Right lobe of liver (tissue), 6 donors: ENCODE measurements around the gene PHB1. TPM values are rescaled to one million over a fixed set of nuclear protein-coding genes. Genes with fewer than 3 reads are reported as not detected.

Experiments used
- ATAC-seq, 4 donors: fragments of 200-7000 bp; cut with Tn5 transposase; one replicate each; pipeline ENCODE4 v1.9.1; 2020; ENCODE audit warnings: mild to moderate bottlenecking in 4 of 4, moderate library complexity in 4 of 4
- DNase-seq, 3 donors: peaks; one replicate each; pipeline ENCODE4 v3.0.0-alpha.2; 2020
- H3K27ac ChIP-seq, 3 donors: fragments of 200-600 bp; one replicate each; pipeline ENCODE4 v1.8.0; 2022
- H3K27me3 ChIP-seq, 2 donors: fragments of 200-600 bp; one replicate each; pipeline ENCODE4 v1.8.0; 2022
- H3K36me3 ChIP-seq, 4 donors: fragments of 200-600 bp; sonication (generic) in 1 of 4; one replicate each; pipeline versions ENCODE4 v1.5.1 to v1.8.0; 2017 to 2022; ENCODE audit warnings: control low read depth in 1 of 4
- H3K4me1 ChIP-seq, 4 donors: fragments of 200-600 bp; sonication (generic) in 1 of 4; one replicate each; pipeline versions ENCODE4 v1.5.1 to v1.8.0; 2017 to 2022; ENCODE audit warnings: control low read depth in 1 of 4
- H3K4me3 ChIP-seq, 3 donors: fragments of 200-600 bp; one replicate each; pipeline ENCODE4 v1.8.0; 2022
- H3K9me3 ChIP-seq, 4 donors: fragments of 200-600 bp; sonication (generic) in 1 of 4; one replicate each; pipeline versions ENCODE4 v1.5.1 to v1.8.0; 2017 to 2022; ENCODE audit warnings: control low read depth in 1 of 4
- POLR2A ChIP-seq: fragments of 450-650 bp; IDR thresholded peaks from one replicate; pipeline ENCODE4 v1.6.1; 2017; ENCODE audit warnings: antibody characterized with exemption, mild to moderate bottlenecking
- WGBS: methylation state at CpG from one replicate; pipeline ENCODE4 v1.1.6; 2018; ENCODE audit warnings: low coverage, low lambda C conversion rate; ENCODE audit not compliant: insufficient coverage; ENCODE audit errors: missing lambda C conversion rate; 5-methylcytosine and 5-hydroxymethylcytosine counted together
- intact Hi-C, 2 donors: fragments of 100-400 bp; cut with DNase I; formaldehyde crosslinking; loops; one replicate each; pipeline versions ENCODE4 v1.11.2 to v1.14.1; 2022
- total RNA-seq, 6 experiments: library from RNA; depleted of rRNA in 2 of 6; stranded (reverse); fragments of >200 nt in 2 of 6; fragmentation: NEBNext Ultra II Directional in 3 of 6; extraction: Animal tissue kit (Norgen Biotek cat#: 25700) in 3 of 6; gene quantifications; one replicate each; pipeline versions ENCODE4 v1.1.0 to v1.2.4, GENCODE V29; 2016 to 2023
- TF ChIP-seq, protein P1 (sequence below), 4 donors: fragments of 200-600 bp in 3 of 4; fragments of 450-650 bp in 1 of 4; IDR thresholded peaks; one replicate each; pipeline versions ENCODE4 v1.5.1 to v1.8.0; 2016 to 2022; ENCODE audit warnings: antibody characterized with exemption in 4 of 4, mild to moderate bottlenecking in 2 of 4
- donor health status: DM: no; HTN: yes; CAD: no.
- donor health status: DM: no; HTN: no; CAD: no.
- donor health status: DM: no; HTN: no; CAD: no.
- donor health status: DM: no; HTN: yes; CAD: no.
- donor health status: DM: no; HTN: yes; CAD: no.

Gene PHB1
- total RNA-seq, 6 experiments from 2014 or later = 88.5 to 131 (median 102) TPM

GRCh38 chr17:49388692-49389513 lies 25.8 kb downstream of the PHB1 start:
- no peak overlapping the region for H3K27ac ChIP-seq
- TF ChIP-seq, protein P1, sequence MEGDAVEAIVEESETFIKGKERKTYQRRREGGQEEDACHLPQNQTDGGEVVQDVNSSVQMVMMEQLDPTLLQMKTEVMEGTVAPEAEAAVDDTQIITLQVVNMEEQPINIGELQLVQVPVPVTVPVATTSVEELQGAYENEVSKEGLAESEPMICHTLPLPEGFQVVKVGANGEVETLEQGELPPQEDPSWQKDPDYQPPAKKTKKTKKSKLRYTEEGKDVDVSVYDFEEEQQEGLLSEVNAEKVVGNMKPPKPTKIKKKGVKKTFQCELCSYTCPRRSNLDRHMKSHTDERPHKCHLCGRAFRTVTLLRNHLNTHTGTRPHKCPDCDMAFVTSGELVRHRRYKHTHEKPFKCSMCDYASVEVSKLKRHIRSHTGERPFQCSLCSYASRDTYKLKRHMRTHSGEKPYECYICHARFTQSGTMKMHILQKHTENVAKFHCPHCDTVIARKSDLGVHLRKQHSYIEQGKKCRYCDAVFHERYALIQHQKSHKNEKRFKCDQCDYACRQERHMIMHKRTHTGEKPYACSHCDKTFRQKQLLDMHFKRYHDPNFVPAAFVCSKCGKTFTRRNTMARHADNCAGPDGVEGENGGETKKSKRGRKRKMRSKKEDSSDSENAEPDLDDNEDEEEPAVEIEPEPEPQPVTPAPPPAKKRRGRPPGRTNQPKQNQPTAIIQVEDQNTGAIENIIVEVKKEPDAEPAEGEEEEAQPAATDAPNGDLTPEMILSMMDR (IDR thresholded peaks at IDR 0.05) = no peak
- TF ChIP-seq POLR2A = no peak
- no peak for DNase-seq
- H3K27me3 ChIP-seq = no peaks in the 10 kb centered on the region
- no peaks in the 10 kb centered on the region for H3K4me1 ChIP-seq
- WGBS = 81% methylated on average over 6 of the region's 8 CpGs
- intact Hi-C loops = no loop called here
- ATAC-seq = no peak
- no peaks in the 10 kb centered on the region for H3K36me3 ChIP-seq
- no peaks in the 10 kb centered on the region for H3K9me3 ChIP-seq
- no peak overlapping the region for H3K4me3 ChIP-seq

DNA sequence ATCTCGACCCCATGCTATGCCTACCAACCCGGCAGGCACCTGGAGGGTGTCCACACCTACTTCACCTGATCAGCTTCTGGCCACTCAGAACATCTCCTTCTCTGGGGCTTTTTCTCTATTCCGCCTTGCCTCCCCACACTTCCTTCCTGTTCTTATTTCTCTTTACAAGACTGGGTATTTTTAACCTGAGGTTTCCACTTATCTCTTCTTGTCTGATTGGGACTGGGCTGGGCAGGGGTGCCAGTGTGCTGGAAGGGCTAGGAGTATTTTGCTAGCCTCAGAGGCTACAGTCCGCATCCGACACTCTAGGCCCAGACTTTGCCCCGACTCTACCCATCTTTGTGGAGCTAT lies 26.4 kb downstream of the PHB1 start:
- Histone ChIP-seq H3K4me3 (no peak overlapping the region), H3K4me1 (no peaks in the 10 kb centered on the region), H3K36me3 (no peaks in the 10 kb centered on the region), H3K27me3 (no peaks in the 10 kb centered on the region), H3K9me3 (no peaks in the 10 kb centered on the region), H3K27ac (no peak overlapping the region)
- DNase-seq = no peak
- TF ChIP-seq, protein P1 (IDR thresholded peaks at IDR 0.05) = no peak
- no peak for TF ChIP-seq POLR2A
- peak in 2 of 4 donors; percentile 6 to 40 for ATAC-seq
- 61% methylated on average over 6 of the region's 6 CpGs for WGBS
- intact Hi-C loops = no loop called here

GRCh38 chr17:49387498-49388289 lies 27.0 kb downstream of the PHB1 start:
- DNase-seq = peak in 1 of 3 donors; percentile 3
- intact Hi-C loops = no loop called here
- no peaks in the 10 kb centered on the region for H3K27me3 ChIP-seq
- peak overlapping the region in 1 of 3 donors; percentile 4 for H3K27ac ChIP-seq
- H3K4me1 ChIP-seq = no peaks in the 10 kb centered on the region
- no peaks in the 10 kb centered on the region for H3K9me3 ChIP-seq
- ATAC-seq = no peak
- WGBS = 62% methylated on average over 3 of the region's 11 CpGs
- TF ChIP-seq, protein P1 (IDR thresholded peaks at IDR 0.05) = no peak
- no peak for TF ChIP-seq POLR2A
- no peaks in the 10 kb centered on the region for H3K36me3 ChIP-seq
- no peak overlapping the region for H3K4me3 ChIP-seq

GRCh38 chr17:49386373-49386772 lies 28.3 kb downstream of the PHB1 start:
- H3K27ac ChIP-seq = no peak overlapping the region
- WGBS = 90% methylated on average over 9 of the region's 10 CpGs

More at GRCh38 chr17:49386373-49386772, 28.3 kb downstream of the PHB1 start:
- DNase-seq (no peak), ATAC-seq (no peak)
- Histone ChIP-seq H3K27me3 (no peaks in the 10 kb centered on the region), H3K4me3 (no peak overlapping the region), H3K4me1 (peaks cover 0 to 13% (median 0%) of the 10 kb centered on the region in 4 donors), H3K36me3 (no peaks in the 10 kb centered on the region), H3K9me3 (no peaks in the 10 kb centered on the region)
- intact Hi-C loops = no loop called here
- TF ChIP-seq, protein P1 (IDR thresholded peaks at IDR 0.05) = no peak
- TF ChIP-seq POLR2A = no peak
